ENCODE measurements around the gene DOCK1.

- TF ChIP-seq, protein P1, sequence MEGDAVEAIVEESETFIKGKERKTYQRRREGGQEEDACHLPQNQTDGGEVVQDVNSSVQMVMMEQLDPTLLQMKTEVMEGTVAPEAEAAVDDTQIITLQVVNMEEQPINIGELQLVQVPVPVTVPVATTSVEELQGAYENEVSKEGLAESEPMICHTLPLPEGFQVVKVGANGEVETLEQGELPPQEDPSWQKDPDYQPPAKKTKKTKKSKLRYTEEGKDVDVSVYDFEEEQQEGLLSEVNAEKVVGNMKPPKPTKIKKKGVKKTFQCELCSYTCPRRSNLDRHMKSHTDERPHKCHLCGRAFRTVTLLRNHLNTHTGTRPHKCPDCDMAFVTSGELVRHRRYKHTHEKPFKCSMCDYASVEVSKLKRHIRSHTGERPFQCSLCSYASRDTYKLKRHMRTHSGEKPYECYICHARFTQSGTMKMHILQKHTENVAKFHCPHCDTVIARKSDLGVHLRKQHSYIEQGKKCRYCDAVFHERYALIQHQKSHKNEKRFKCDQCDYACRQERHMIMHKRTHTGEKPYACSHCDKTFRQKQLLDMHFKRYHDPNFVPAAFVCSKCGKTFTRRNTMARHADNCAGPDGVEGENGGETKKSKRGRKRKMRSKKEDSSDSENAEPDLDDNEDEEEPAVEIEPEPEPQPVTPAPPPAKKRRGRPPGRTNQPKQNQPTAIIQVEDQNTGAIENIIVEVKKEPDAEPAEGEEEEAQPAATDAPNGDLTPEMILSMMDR (IDR thresholded peaks at IDR 0.05; ENCODE audit: low read length), result no peak
- no peak for TF ChIP-seq EZH2 (optimal IDR thresholded peaks at IDR 0.05; ENCODE audit: low read depth, low read length)
These were observed 397.1 kb downstream of the DOCK1 start for GRCh38 chr10:127302343-127302742.

All from MM.1S (cell line).